ENCODE results near the gene DCDC2C.

Gene DCDC2C

GRCh38 chr2:3840611-3841155, 137.3 kb downstream of the DCDC2C start:
- DNase-seq: no peak

- DNase-seq: no peak
Observed at GRCh38 chr2:3847397-3848052, 144.2 kb downstream of the DCDC2C start.

GRCh38 chr2:3848776-3849175, 145.4 kb downstream of the DCDC2C start:
- DNase-seq: no peak

- no peak for DNase-seq
Observed at GRCh38 chr2:3849213-3849612, 145.8 kb downstream of the DCDC2C start.

GRCh38 chr2:3857576-3857975, 154.2 kb downstream of the DCDC2C start:
- DNase-seq: no peak

GRCh38 chr2:3864943-3865865, 161.8 kb downstream of the DCDC2C start:
- no peak for DNase-seq

- DNase-seq: no peak
Observed at GRCh38 chr2:3867469-3867868, 164.1 kb downstream of the DCDC2C start.

- DNase-seq: no peak
Observed at GRCh38 chr2:3868012-3868805, 164.8 kb downstream of the DCDC2C start.

GRCh38 chr2:3870222-3870621, 166.8 kb downstream of the DCDC2C start:
- DNase-seq: no peak

GRCh38 chr2:3871002-3871401, 167.6 kb downstream of the DCDC2C start:
- no peak for DNase-seq

GRCh38 chr2:3872451-3872850, 169.1 kb downstream of the DCDC2C start:
- DNase-seq: no peak

GRCh38 chr2:3873899-3874298, 170.5 kb downstream of the DCDC2C start:
- DNase-seq: no peak

- DNase-seq: no peak
Observed at GRCh38 chr2:3876221-3876620, 172.8 kb downstream of the DCDC2C start.

GRCh38 chr2:3876685-3877084, 173.3 kb downstream of the DCDC2C start:
- no peak for DNase-seq

GRCh38 chr2:3885629-3886628, 182.6 kb downstream of the DCDC2C start:
- DNase-seq: no peak

- DNase-seq: no peak
Observed at GRCh38 chr2:3895021-3895420, 191.6 kb downstream of the DCDC2C start.

Data from activated CD4-positive, alpha-beta T cell treated with anti-CD3 and anti-CD28 coated beads, Interleukin-2, amount 50 U/mL, for 48 hours (primary cell).